ENCODE measurements around the gene PTBP1.

Gene PTBP1

GRCh38 chr19:855566-856120, 58.4 kb downstream of the PTBP1 start:
- no peak for DNase-seq

GRCh38 chr19:858284-858683, 61.0 kb downstream of the PTBP1 start:
- DNase-seq, result no peak

GRCh38 chr19:858868-859843, 61.9 kb downstream of the PTBP1 start, which contains the start of gene CFD:
CFD (plus strand) TSS chr19:859664; CDS start chr19:859690, 26 bp downstream.
- DNase-seq, result no peak

GRCh38 chr19:861141-861755, 64.0 kb downstream of the PTBP1 start:
- no peak for DNase-seq
